HEK293T (cell line): ENCODE results near the gene ARHGEF39.
A peak's percentile ranks its signal among the peaks of the same experiment; 100 is the strongest.

Experiments
- CTCF ChIA-PET: fragments of 350-600 bp; formaldehyde crosslinking; extraction: SDS; loops from one replicate; lab custom pipeline; 2021; ENCODE audit warnings: antibody characterized with exemption, inconsistent platforms; lab: Yijun Ruan, JAX
- POLR2A ChIA-PET: fragments of 350-600 bp; formaldehyde crosslinking; extraction: SDS; loops from one replicate; lab custom pipeline; 2020; ENCODE audit warnings: antibody characterized with exemption, inconsistent platforms; lab: Yijun Ruan, JAX
- DNase-seq: peaks from one replicate; pipeline ENCODE4 v3.0.0; 2012; ENCODE audit warnings: mixed read lengths; ENCODE audit errors: extremely low spot score
- ARNT ChIP-seq: fragments of 450-650 bp; IDR thresholded peaks from 2 replicates; pipeline ENCODE4 v1.6.1; 2017; ENCODE audit warnings: mild to moderate bottlenecking
- BHLHE40 ChIP-seq: fragments of 450-650 bp; IDR thresholded peaks from 2 replicates; pipeline ENCODE4 v1.6.1; 2016; ENCODE audit warnings: mild to moderate bottlenecking, moderate library complexity, borderline replicate concordance
- CTBP1 ChIP-seq: fragments of 450-650 bp; IDR thresholded peaks from 2 replicates; pipeline ENCODE4 v1.6.1; 2016; ENCODE audit warnings: borderline replicate concordance
- ELF4 ChIP-seq: fragments of 450-650 bp; IDR thresholded peaks from 2 replicates; pipeline ENCODE4 v1.6.1; 2017; ENCODE audit warnings: antibody characterized with exemption
- FOXA1 ChIP-seq: fragments of 450-650 bp; IDR thresholded peaks from 2 replicates; pipeline ENCODE4 v1.6.1; 2016; ENCODE audit warnings: mild to moderate bottlenecking
- FOXK2 ChIP-seq: fragments of 450-650 bp; IDR thresholded peaks from 2 replicates; pipeline ENCODE4 v1.6.1; 2016; ENCODE audit warnings: mild to moderate bottlenecking
- FOXM1 ChIP-seq: fragments of 450-650 bp; IDR thresholded peaks from 2 replicates; pipeline ENCODE4 v1.6.1; 2017; ENCODE audit warnings: mild to moderate bottlenecking, borderline replicate concordance
- HDGF ChIP-seq: fragments of 450-650 bp; IDR thresholded peaks from 2 replicates; pipeline ENCODE4 v1.6.1; 2017; ENCODE audit warnings: antibody characterized with exemption, borderline replicate concordance
- L3MBTL2 ChIP-seq: fragments of 450-650 bp; conservative IDR thresholded peaks from 2 replicates; pipeline ENCODE4 v1.6.1; 2016; ENCODE audit warnings: mild to moderate bottlenecking
- LEF1 ChIP-seq: fragments of 450-650 bp; IDR thresholded peaks from 2 replicates; pipeline ENCODE4 v1.6.1; 2017; ENCODE audit warnings: mild to moderate bottlenecking, borderline replicate concordance
- NFRKB ChIP-seq: fragments of 450-650 bp; IDR thresholded peaks from 2 replicates; pipeline ENCODE4 v1.6.1; 2016; ENCODE audit warnings: mild to moderate bottlenecking, moderate library complexity
- SP1 ChIP-seq: fragments of 450-650 bp; IDR thresholded peaks from 2 replicates; pipeline ENCODE4 v1.6.1; 2017
- SUZ12 ChIP-seq: fragments of 450-650 bp; IDR thresholded peaks from 2 replicates; pipeline ENCODE4 v1.6.1; 2016; ENCODE audit warnings: mild to moderate bottlenecking
- TARDBP ChIP-seq: fragments of 450-650 bp; IDR thresholded peaks from 2 replicates; pipeline ENCODE4 v1.6.1; 2016
- ZNF384 ChIP-seq: fragments of 450-650 bp; IDR thresholded peaks from 2 replicates; pipeline ENCODE4 v1.6.1; 2016
- TF ChIP-seq, protein P1 (sequence below): fragments of 450-650 bp; IDR thresholded peaks from 2 replicates; pipeline ENCODE4 v1.6.1; 2016

The ARHGEF39 gene

DNA sequence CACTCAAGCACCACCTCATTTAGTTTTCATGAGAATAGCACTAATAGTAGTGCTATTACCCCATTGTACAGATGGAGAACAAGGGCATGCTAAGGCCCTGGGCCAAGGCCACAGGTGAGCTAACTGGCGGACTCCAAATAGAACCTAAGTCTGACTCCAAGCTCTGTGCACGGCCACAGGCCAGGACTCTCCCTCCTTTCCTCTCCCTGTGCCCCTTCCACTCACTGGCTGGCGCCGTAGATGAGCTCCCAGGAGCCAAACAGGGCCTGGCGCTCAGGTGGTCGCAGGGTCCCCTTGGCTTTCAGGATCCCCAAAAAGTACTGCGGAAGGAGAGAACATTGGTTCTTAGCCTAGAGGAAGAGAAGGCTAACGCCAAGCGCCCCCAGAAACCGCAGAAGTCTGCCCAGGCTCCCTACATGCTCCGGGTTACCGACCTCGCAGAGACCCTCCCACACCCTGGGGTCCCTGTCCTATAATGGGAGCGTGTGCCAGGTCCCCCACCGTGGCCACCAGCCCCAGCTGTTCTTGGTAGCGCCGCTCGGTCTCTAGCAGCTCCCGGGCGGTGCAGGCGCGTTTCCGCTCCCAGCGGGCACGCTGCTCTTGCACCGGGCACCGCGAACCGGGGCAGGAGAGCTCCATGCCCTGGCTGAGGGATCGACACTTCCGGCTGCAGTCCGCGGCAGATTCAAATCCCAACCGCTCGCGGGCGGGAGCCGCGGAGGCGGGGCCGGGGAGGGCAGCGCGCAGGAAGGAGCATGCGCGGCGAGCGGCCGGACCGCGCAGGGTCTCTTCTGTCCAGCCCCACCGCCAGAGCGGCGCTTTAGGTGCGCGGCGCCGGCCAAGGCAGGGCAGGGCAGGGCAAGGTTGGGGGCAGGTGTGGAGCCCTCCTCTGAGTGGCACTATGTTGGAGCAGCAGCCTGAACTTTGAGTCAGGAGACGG is at the start of gene ARHGEF39:
Gene ARHGEF39 (minus strand): TSS at position 665 of the 940 bp plus-strand sequence. CDS start 26 bp downstream, at position 639.
- CTCF ChIA-PET, result interaction anchor here (0.5 to 1.1 kb wide), 3 partner anchors 18 to 61 kb away, joined by 3 to 6 read pairs (median 4); no protein-coding TSS in a partner anchor
- TF ChIP-seq FOXM1, result peak; percentile 60; the same call in 1 of the 2 replicates
- no peak for TF ChIP-seq NFRKB
- peak; percentile 45; the same call in 1 of the 2 replicates for TF ChIP-seq L3MBTL2
- TF ChIP-seq ELF4, result peak; percentile 35; the same call in 1 of the 2 replicates

GRCh38 chr9:35714123-35714522 is 49.1 kb upstream of the ARHGEF39 start:
- CTCF ChIA-PET, result interaction anchor here (1.3 kb wide), 1 partner anchor 17 kb away, joined by 4 read pairs; no protein-coding TSS in a partner anchor
- no peak for DNase-seq
- POLR2A ChIA-PET, result no interaction called here
- no peak for TF ChIP-seq FOXK2

More for the DNA sequence above, at the start of gene ARHGEF39:
- POLR2A ChIA-PET, result interaction anchor here (0.7 to 2.6 kb wide), 13 partner anchors 9 to 84 kb away, joined by 3 to 14 read pairs (median 5); partner anchors contain the start of genes CREB3, GBA2, RGP1 and TPM2
- DNase-seq, result peak; percentile 90

GRCh38 chr9:35713578-35713977 is 48.6 kb upstream of the ARHGEF39 start:
- DNase-seq, result no peak
- POLR2A ChIA-PET, result no interaction called here
- CTCF ChIA-PET, result interaction anchor here (1.3 kb wide), 1 partner anchor 17 kb away, joined by 4 read pairs; no protein-coding TSS in a partner anchor
- no peak for TF ChIP-seq FOXK2
- TF ChIP-seq L3MBTL2, result no peak
- TF ChIP-seq ELF4, result no peak
- TF ChIP-seq ARNT, result no peak
- TF ChIP-seq ZNF384, result no peak
- TF ChIP-seq TARDBP, result no peak
- no peak for TF ChIP-seq FOXA1
- TF ChIP-seq CTBP1, result no peak
- TF ChIP-seq SUZ12, result no peak
- TF ChIP-seq HDGF, result no peak
- no peak for TF ChIP-seq LEF1
- TF ChIP-seq FOXM1, result no peak
- TF ChIP-seq, protein P1, sequence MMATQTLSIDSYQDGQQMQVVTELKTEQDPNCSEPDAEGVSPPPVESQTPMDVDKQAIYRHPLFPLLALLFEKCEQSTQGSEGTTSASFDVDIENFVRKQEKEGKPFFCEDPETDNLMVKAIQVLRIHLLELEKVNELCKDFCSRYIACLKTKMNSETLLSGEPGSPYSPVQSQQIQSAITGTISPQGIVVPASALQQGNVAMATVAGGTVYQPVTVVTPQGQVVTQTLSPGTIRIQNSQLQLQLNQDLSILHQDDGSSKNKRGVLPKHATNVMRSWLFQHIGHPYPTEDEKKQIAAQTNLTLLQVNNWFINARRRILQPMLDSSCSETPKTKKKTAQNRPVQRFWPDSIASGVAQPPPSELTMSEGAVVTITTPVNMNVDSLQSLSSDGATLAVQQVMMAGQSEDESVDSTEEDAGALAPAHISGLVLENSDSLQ, result no peak
- no peak for TF ChIP-seq SP1
- TF ChIP-seq BHLHE40, result no peak
- no peak for TF ChIP-seq NFRKB

GRCh38 chr9:35712762-35713400 is 47.9 kb upstream of the ARHGEF39 start:
- TF ChIP-seq FOXM1, result no peak
- TF ChIP-seq, protein P1, result no peak
- no peak for TF ChIP-seq SUZ12
- no peak for TF ChIP-seq L3MBTL2
- no peak for TF ChIP-seq HDGF
- ChIA-PET CTCF (interaction anchor here (1.3 kb wide), 1 partner anchor 16 kb away, joined by 4 read pairs; no protein-coding TSS in a partner anchor), POLR2A (no interaction called here)
- no peak for DNase-seq

- TF ChIP-seq SUZ12 (no peak), HDGF (no peak), CTBP1 (no peak), ELF4 (no peak), SP1 (no peak), BHLHE40 (no peak), L3MBTL2 (no peak), FOXA1 (no peak), FOXK2 (no peak), FOXM1 (no peak), LEF1 (no peak), ZNF384 (no peak), TARDBP (no peak), NFRKB (no peak), ARNT (no peak)
- TF ChIP-seq, protein P1, result no peak
- CTCF ChIA-PET, result interaction anchor here (0.9 to 1.0 kb wide), 2 partner anchors 15 to 21 kb away, joined by 3 read pairs; no protein-coding TSS in a partner anchor
- no peak for DNase-seq
- POLR2A ChIA-PET, result no interaction called here
Measured at GRCh38 chr9:35711501-35712428, 46.8 kb upstream of the ARHGEF39 start.
